ENCODE results near the gene ARRDC2.

Gene ARRDC2

DNA sequence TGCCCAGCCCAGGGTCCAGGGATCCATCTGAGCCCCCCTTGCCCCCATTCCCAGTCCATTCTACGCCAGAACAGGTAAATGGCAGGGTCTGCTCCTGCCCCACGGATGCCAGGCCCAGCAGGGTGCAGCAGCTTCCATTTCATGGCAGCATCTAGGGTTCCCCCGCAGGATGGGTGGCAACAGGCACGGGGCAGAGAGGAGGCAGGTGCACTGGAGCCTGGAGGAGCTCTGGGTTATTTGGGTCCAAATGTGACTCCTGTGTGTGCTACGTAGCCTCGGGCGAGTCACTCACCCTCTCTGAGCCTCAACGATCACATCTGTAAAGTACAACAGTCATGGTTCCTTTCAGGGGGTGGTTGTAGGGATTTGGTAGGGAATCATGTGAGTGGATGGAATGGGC, 51.3 kb downstream of the ARRDC2 start:
- peaks cover 3% of the 10 kb centered on the region for H3K79me1 ChIP-seq (ENCODE audit: low read length)
- no peak overlapping the region for H3K9ac ChIP-seq (ENCODE audit: low read length)
- no peak for DNase-seq
- no peak overlapping the region for H4K12ac ChIP-seq (ENCODE audit: low read depth, low read length)
- H3K23ac ChIP-seq (ENCODE audit: low read length): no peak overlapping the region
- no peak overlapping the region for H2AK5ac ChIP-seq (ENCODE audit: low read length)
- H2AFZ ChIP-seq (ENCODE audit: insufficient read depth, low read length, poor library complexity): no peak overlapping the region
- H3K14ac ChIP-seq (ENCODE audit: low read length): no peak overlapping the region
- H3K9me3 ChIP-seq (ENCODE audit: insufficient read depth, low read depth, low read length): peaks cover 2% of the 10 kb centered on the region
- WGBS (ENCODE audit: extremely low coverage, insufficient coverage, insufficient read length): no CpG with 5 or more reads among the region's 8 CpGs
- no peak overlapping the region for H2BK5ac ChIP-seq (ENCODE audit: low read depth, low read length, poor library complexity)
- no peaks in the 10 kb centered on the region for H3K27me3 ChIP-seq (ENCODE audit: insufficient read depth, low read length)
- no peak overlapping the region for H2BK120ac ChIP-seq (ENCODE audit: insufficient read depth, low read length, poor library complexity)
- H3K18ac ChIP-seq (ENCODE audit: low read length): no peak overlapping the region
- H3K36me3 ChIP-seq (ENCODE audit: control insufficient read depth in 1 of 2, insufficient read depth in 2 of 2, low read length in 2 of 2): no peaks in the 10 kb centered on the region
- H3K79me2 ChIP-seq (ENCODE audit: control insufficient read depth, insufficient read depth, low read length, poor library complexity): no peaks in the 10 kb centered on the region
- no peak overlapping the region for H3K4ac ChIP-seq (ENCODE audit: low read depth, low read length)
- H3K4me1 ChIP-seq (ENCODE audit: control insufficient read depth in 1 of 2, insufficient read depth in 2 of 2, low read length in 2 of 2): peaks cover 0 to 3% of the 10 kb centered on the region in 2 experiments
- no peak overlapping the region for H3K4me2 ChIP-seq (ENCODE audit: low read length)
- no peak overlapping the region for H3K4me3 ChIP-seq (ENCODE audit: low read depth, low read length)
- no peak overlapping the region for H4K91ac ChIP-seq (ENCODE audit: low read depth, low read length)
- H4K8ac ChIP-seq (ENCODE audit: low read depth, low read length): no peak overlapping the region
- no peak overlapping the region for H3K27ac ChIP-seq (ENCODE audit: low read depth, low read length)
- H2BK12ac ChIP-seq (ENCODE audit: low read length): no peak overlapping the region

DNA sequence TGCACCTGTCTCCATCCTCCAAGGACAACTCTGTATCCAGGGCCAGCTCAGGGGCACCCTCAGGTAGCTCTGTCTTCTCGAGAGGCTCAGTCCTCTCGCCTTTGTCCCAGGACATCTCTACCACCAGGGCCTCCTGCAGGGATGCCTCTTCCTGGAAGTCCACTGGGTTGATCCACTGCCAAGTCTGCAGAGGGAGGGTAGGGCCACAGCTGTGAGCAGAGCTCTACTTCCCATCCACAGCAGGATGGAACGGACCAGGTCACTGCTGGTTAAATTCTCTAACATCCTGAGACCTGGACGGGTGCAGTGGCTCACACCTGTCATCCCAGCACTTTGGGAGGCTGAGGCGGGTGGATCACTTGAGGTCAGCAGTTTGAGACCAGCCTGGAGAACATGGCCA, 51.9 kb downstream of the ARRDC2 start:
- no peak overlapping the region for H4K91ac ChIP-seq (ENCODE audit: low read depth, low read length)
- H3K4me2 ChIP-seq (ENCODE audit: low read length): no peak overlapping the region
- H2BK120ac ChIP-seq (ENCODE audit: insufficient read depth, low read length, poor library complexity): no peak overlapping the region
- H2AK5ac ChIP-seq (ENCODE audit: low read length): no peak overlapping the region
- no peak overlapping the region for H3K14ac ChIP-seq (ENCODE audit: low read length)
- H3K4ac ChIP-seq (ENCODE audit: low read depth, low read length): no peak overlapping the region
- peaks cover 0 to 3% of the 10 kb centered on the region in 2 experiments for H3K4me1 ChIP-seq (ENCODE audit: control insufficient read depth in 1 of 2, insufficient read depth in 2 of 2, low read length in 2 of 2)
- no peak overlapping the region for H4K12ac ChIP-seq (ENCODE audit: low read depth, low read length)
- H2AFZ ChIP-seq (ENCODE audit: insufficient read depth, low read length, poor library complexity): no peak overlapping the region
- WGBS (ENCODE audit: extremely low coverage, insufficient coverage, insufficient read length): no CpG with 5 or more reads among the region's 5 CpGs
- H4K8ac ChIP-seq (ENCODE audit: low read depth, low read length): no peak overlapping the region
- H2BK12ac ChIP-seq (ENCODE audit: low read length): no peak overlapping the region
- H3K79me1 ChIP-seq (ENCODE audit: low read length): peaks cover 3% of the 10 kb centered on the region
- no peaks in the 10 kb centered on the region for H3K27me3 ChIP-seq (ENCODE audit: insufficient read depth, low read length)
- no peak overlapping the region for H3K23ac ChIP-seq (ENCODE audit: low read length)
- H3K9me3 ChIP-seq (ENCODE audit: insufficient read depth, low read depth, low read length): peaks cover 2% of the 10 kb centered on the region
- DNase-seq: no peak
- H3K9ac ChIP-seq (ENCODE audit: low read length): no peak overlapping the region
- H3K18ac ChIP-seq (ENCODE audit: low read length): no peak overlapping the region
- no peaks in the 10 kb centered on the region for H3K36me3 ChIP-seq (ENCODE audit: control insufficient read depth in 1 of 2, insufficient read depth in 2 of 2, low read length in 2 of 2)
- no peak overlapping the region for H2BK5ac ChIP-seq (ENCODE audit: low read depth, low read length, poor library complexity)
- no peaks in the 10 kb centered on the region for H3K79me2 ChIP-seq (ENCODE audit: control insufficient read depth, insufficient read depth, low read length, poor library complexity)
- no peak overlapping the region for H3K4me3 ChIP-seq (ENCODE audit: low read depth, low read length)
- H3K27ac ChIP-seq (ENCODE audit: low read depth, low read length): no peak overlapping the region

- Histone ChIP-seq H3K9ac (ENCODE audit: low read length) (no peak overlapping the region), H2AFZ (ENCODE audit: insufficient read depth, low read length, poor library complexity) (no peak overlapping the region), H3K79me1 (ENCODE audit: low read length) (peaks cover 3% of the 10 kb centered on the region), H2BK120ac (ENCODE audit: insufficient read depth, low read length, poor library complexity) (no peak overlapping the region), H4K8ac (ENCODE audit: low read depth, low read length) (no peak overlapping the region), H3K23ac (ENCODE audit: low read length) (no peak overlapping the region), H3K14ac (ENCODE audit: low read length) (no peak overlapping the region), H3K4me1 (ENCODE audit: control insufficient read depth in 1 of 2, insufficient read depth in 2 of 2, low read length in 2 of 2) (peaks cover 0 to 3% of the 10 kb centered on the region in 2 experiments), H3K36me3 (ENCODE audit: control insufficient read depth in 1 of 2, insufficient read depth in 2 of 2, low read length in 2 of 2) (no peaks in the 10 kb centered on the region), H3K4ac (ENCODE audit: low read depth, low read length) (no peak overlapping the region), H3K79me2 (ENCODE audit: control insufficient read depth, insufficient read depth, low read length, poor library complexity) (no peaks in the 10 kb centered on the region), H4K12ac (ENCODE audit: low read depth, low read length) (no peak overlapping the region), H2BK5ac (ENCODE audit: low read depth, low read length, poor library complexity) (no peak overlapping the region), H3K4me3 (ENCODE audit: low read depth, low read length) (no peak overlapping the region), H2BK12ac (ENCODE audit: low read length) (no peak overlapping the region), H4K91ac (ENCODE audit: low read depth, low read length) (no peak overlapping the region), H2AK5ac (ENCODE audit: low read length) (no peak overlapping the region), H3K27me3 (ENCODE audit: insufficient read depth, low read length) (no peaks in the 10 kb centered on the region), H3K9me3 (ENCODE audit: insufficient read depth, low read depth, low read length) (peaks cover 2% of the 10 kb centered on the region), H3K4me2 (ENCODE audit: low read length) (no peak overlapping the region), H3K27ac (ENCODE audit: low read depth, low read length) (no peak overlapping the region), H3K18ac (ENCODE audit: low read length) (no peak overlapping the region)
- DNase-seq: no peak
- WGBS (ENCODE audit: extremely low coverage, insufficient coverage, insufficient read length): no CpG with 5 or more reads among the region's 6 CpGs
Measured at GRCh38 chr19:18060472-18060871, 52.5 kb downstream of the ARRDC2 start.

- no peak overlapping the region for H2BK12ac ChIP-seq (ENCODE audit: low read length)
- WGBS (ENCODE audit: extremely low coverage, insufficient coverage, insufficient read length): no CpG with 5 or more reads among the region's 8 CpGs
- DNase-seq: no peak
- no peak overlapping the region for H2BK5ac ChIP-seq (ENCODE audit: low read depth, low read length, poor library complexity)
- no peaks in the 10 kb centered on the region for H3K27me3 ChIP-seq (ENCODE audit: insufficient read depth, low read length)
- no peak overlapping the region for H3K4me3 ChIP-seq (ENCODE audit: low read depth, low read length)
- H4K91ac ChIP-seq (ENCODE audit: low read depth, low read length): no peak overlapping the region
- H3K9ac ChIP-seq (ENCODE audit: low read length): no peak overlapping the region
- peaks cover 0 to 3% of the 10 kb centered on the region in 2 experiments for H3K4me1 ChIP-seq (ENCODE audit: control insufficient read depth in 1 of 2, insufficient read depth in 2 of 2, low read length in 2 of 2)
- no peaks in the 10 kb centered on the region for H3K79me2 ChIP-seq (ENCODE audit: control insufficient read depth, insufficient read depth, low read length, poor library complexity)
- no peak overlapping the region for H3K4ac ChIP-seq (ENCODE audit: low read depth, low read length)
- no peak overlapping the region for H3K4me2 ChIP-seq (ENCODE audit: low read length)
- H3K14ac ChIP-seq (ENCODE audit: low read length): no peak overlapping the region
- H3K27ac ChIP-seq (ENCODE audit: low read depth, low read length): no peak overlapping the region
- peaks cover 2% of the 10 kb centered on the region for H3K9me3 ChIP-seq (ENCODE audit: insufficient read depth, low read depth, low read length)
- no peaks in the 10 kb centered on the region for H3K36me3 ChIP-seq (ENCODE audit: control insufficient read depth in 1 of 2, insufficient read depth in 2 of 2, low read length in 2 of 2)
- H2AFZ ChIP-seq (ENCODE audit: insufficient read depth, low read length, poor library complexity): no peak overlapping the region
- H3K79me1 ChIP-seq (ENCODE audit: low read length): peaks cover 3% of the 10 kb centered on the region
- H3K18ac ChIP-seq (ENCODE audit: low read length): no peak overlapping the region
- no peak overlapping the region for H3K23ac ChIP-seq (ENCODE audit: low read length)
- H4K12ac ChIP-seq (ENCODE audit: low read depth, low read length): no peak overlapping the region
- no peak overlapping the region for H4K8ac ChIP-seq (ENCODE audit: low read depth, low read length)
- no peak overlapping the region for H2BK120ac ChIP-seq (ENCODE audit: insufficient read depth, low read length, poor library complexity)
- H2AK5ac ChIP-seq (ENCODE audit: low read length): no peak overlapping the region
Measured at GRCh38 chr19:18062028-18062427, 54.1 kb downstream of the ARRDC2 start.

Measured in trophoblast cell (in vitro differentiated cells and primary cell).